Posterior cingulate gyrus (tissue), 11 donors: ENCODE measurements around the gene HLA-DMA.

ENCODE experiments used
- DNase-seq, 10 donors: peaks; one replicate each; pipeline versions ENCODE4 v3.0.0 to v3.0.0-alpha.2; 2020 to 2021; ENCODE audit warnings: mixed read lengths in 3 of 10
- intact Hi-C: fragments of 100-400 bp; cut with DNase I; formaldehyde crosslinking; loops from one replicate; pipeline ENCODE4 v1.15.1; 2023

The HLA-DMA gene

DNA sequence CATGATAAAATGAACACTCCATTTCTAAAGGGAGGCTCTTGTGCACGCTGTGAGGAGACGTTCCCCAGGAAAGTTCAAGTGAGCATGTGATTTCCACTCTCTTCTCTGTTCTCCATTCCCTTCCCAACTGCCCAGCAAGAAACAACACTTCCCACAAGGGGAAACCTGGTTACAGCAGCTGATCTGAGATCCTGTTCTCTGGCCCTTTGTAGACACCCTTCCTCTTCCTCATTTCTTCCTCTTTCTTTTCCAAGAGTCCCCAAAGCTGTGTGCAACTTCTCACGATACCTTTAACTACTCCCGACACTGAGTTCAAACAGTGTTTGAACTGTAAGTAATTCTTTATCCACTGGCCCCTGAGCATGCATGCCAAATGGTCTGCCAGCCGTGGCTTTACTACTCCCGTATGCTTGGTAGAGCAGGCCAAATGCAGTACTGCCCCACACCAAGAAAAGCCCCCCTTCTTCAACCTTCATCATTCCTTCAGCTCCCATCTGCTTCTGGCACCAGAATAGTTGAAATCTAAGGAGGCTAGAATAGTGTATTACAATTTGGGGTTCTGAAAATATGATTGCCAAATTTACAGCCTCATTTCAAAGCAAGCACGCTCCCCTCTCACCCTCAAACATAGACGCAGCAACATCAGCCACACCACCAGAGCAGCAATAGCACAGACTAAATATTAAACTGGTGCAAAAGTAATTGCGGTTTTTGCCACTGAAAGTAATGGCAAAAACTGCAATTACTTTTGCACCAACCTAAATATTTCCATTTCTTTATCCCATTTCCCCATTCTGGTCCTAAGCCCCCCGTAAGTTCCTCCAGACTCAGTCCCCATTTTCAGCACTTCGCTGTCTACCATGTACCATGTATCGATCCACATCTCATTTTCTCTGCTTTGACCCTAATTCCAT, 16.4 kb downstream of the HLA-DMA start:
- intact Hi-C loops, result no loop called here

DNA sequence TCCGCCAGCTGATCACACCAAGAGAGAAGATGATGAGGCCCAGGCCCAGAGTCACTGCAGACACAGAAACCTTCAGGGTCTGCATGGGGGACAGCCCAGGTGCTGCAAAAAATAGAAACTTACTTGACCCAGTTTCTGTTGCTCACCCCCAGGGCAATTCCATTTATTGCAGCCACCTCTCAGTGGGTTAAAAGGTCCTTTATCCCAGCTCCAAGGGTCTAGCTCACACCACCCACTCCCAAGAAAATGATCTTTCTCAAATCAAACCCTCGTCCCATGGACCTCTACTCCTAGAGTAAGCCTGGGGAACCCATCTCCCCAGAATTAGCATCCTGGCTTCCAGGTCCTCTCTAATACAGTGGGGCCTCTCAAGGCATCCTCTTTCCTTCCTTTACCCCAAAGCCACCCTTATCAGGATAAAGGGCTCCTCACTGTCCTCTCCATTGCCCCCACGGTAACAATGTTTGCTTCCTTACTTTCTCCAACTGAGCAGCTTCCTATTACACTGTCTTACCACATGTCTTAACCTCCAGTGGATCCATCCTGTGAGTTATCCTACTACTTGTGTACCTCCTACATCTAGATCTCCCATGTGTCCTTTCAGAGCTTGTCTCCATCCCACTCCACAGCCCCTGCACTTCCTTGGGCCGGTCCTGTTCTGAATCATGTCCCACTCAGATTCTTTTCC, 17.2 kb downstream of the HLA-DMA start:
- DNase-seq, result no peak
- intact Hi-C loops, result no loop called here

More for the DNA sequence above, 16.4 kb downstream of the HLA-DMA start:
- DNase-seq, result no peak

DNA sequence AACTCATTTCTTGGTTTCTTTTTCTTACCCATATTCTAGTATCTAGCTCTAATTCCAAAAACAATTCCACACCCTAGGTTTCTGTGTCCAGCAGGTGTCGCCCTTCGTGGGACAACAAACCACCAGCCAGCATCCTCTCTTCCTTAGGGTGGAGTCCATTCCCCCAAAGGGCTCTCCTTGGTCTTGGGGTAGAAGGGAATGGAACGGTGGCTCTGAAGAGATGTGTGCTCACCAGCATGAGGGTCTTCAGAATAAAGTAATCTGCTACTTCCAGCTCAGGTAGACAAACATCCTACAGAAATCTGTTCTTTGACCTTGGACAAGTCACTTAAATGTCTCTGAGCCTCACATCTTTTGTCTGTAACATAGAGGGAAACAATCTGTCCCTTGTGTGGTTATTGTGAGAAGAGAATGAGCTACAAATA, 19.2 kb downstream of the HLA-DMA start:
- intact Hi-C loops, result loop anchor here (1.0 to 5.0 kb wide), 3 partner anchors 34 to 51 kb away; partner anchors contain the start of gene BRD2
- DNase-seq, result peak in 9 of 10 donors; percentile 36 to 91 (median 77)

DNA sequence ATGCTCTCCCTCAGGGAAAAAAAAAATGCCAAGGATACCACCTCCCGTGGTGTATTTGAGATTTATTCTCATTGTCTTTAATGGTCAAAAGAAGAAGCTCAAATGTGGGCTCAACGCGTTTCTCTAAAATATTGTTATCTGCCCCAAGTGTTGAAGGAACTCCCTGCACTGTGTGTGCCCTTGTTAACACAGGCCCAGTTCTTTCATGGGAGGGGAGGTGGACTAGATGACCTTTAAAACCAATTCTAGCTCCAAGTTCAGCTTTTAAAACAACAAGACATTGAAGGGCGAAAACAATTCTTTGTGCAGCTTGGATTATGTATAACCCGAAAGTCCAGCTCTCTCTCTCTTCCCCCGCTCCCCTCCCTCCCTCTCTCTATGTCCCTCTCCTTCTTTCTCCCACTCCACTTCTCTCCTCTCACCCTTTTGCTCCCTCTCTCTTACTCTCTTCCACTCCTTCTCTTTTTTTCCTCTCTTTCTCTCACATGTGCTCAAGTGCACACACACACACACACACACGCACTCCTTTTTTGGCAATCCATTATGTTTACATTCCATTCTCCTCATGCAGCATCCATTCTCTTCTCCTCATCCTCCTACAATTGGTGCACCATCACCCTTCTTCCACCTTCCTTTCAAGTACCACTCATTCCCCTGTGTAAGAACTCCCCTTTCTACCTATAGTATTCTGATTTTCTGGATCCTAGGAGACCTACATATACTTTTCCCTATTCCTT, 20.6 kb downstream of the HLA-DMA start:
- DNase-seq, result no peak
- intact Hi-C loops, result loop anchor here (2.0 to 5.0 kb wide), 2 partner anchors 35 to 45 kb away; partner anchors contain the start of gene BRD2

- intact Hi-C loops, result loop anchor here (5.0 kb wide), 1 partner anchor 36 kb away; the partner anchor contains the start of gene BRD2
Measured at GRCh38 chr6:32931211-32931610, 21.7 kb downstream of the HLA-DMA start.

GRCh38 chr6:32922083-32922482, 30.8 kb downstream of the HLA-DMA start:
- DNase-seq, result no peak
- intact Hi-C loops, result no loop called here

More at GRCh38 chr6:32931211-32931610, 21.7 kb downstream of the HLA-DMA start:
- no peak for DNase-seq

DNA sequence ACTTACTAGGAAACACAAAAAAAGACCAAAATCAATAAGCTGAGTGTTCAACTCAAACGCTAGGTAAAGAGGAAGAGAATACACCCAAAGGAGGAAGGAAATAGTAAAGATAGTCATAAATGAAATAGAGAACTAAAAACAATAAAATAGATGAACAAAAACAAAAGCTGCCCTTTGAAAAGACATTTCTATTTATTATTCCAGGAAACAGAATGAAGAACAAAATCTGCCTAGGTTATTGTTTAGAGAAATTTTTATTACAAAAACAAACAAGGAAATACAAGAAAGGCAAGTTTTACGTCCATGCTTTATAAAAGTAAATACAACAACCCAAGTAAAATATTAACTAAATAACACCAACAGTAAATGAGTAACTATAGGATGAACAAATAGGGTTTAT, 32.2 kb downstream of the HLA-DMA start:
- DNase-seq, result no peak
- intact Hi-C loops, result no loop called here

- DNase-seq, result no peak
- intact Hi-C loops, result no loop called here
Measured at GRCh38 chr6:32912951-32913350, 39.9 kb downstream of the HLA-DMA start.

DNA sequence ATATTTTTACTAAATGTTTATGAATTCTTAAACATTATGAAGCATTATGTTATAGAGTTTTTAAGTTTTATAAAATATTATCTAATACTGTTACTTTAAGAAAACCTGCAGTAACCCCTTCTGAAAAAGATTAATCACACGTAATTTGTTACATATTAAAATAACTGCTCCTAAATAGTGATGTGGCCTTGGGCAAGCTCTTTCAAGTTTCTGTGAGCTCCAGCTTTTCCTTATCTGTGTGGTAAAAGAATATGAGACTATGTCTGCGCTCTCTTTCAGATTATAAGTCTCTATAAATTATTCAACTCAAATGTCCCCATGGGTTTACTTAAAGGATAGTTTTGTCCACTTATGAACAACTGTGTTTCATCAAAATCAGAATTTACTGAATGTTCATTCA, 44.0 kb downstream of the HLA-DMA start:
- intact Hi-C loops, result no loop called here
- DNase-seq, result no peak

GRCh38 chr6:32906539-32906938, 46.4 kb downstream of the HLA-DMA start:
- intact Hi-C loops, result no loop called here
- no peak for DNase-seq

DNA sequence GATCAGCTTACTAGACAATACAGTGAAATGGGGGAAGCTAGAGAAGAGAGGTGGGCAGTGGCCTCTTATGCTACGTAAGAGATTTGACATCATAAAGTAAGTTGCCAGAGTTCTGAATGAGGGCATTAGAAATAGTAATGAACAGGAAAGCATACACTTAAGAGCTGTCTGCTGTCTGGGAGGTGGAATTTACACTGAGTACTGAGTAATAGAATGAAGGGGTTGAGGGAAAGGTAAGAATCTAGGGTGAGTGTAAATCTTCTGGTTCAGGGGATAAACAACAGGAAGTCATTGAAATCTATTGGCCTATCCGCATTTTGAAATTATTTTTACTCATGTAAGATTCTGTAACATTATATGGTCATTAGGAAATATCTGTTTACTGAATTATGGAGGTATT, 47.8 kb downstream of the HLA-DMA start:
- intact Hi-C loops, result no loop called here
- no peak for DNase-seq

GRCh38 chr6:32903952-32904351, 48.9 kb downstream of the HLA-DMA start:
- no peak for DNase-seq
- intact Hi-C loops, result no loop called here
